GM06990 (cell line): ENCODE data around the gene FOXJ2.
"Not testable (repeated sequence)": the region's sequence is repeated elsewhere in the genome, so short reads cannot be mapped to it uniquely, and the experiment has no call there.

Experiments used
- DNase-seq: peaks from one replicate; pipeline ENCODE4 v3.0.0-alpha.2; 2011; ENCODE audit not compliant: insufficient read length; ENCODE audit errors: extremely low read depth
- H3K27me3 ChIP-seq: replicated peaks from 2 replicates; pipeline ENCODE4 v1.6.0; 2011; ENCODE audit warnings: low read length; ENCODE audit not compliant: control insufficient read depth, insufficient read depth
- H3K36me3 ChIP-seq: 2 replicates; pipeline ENCODE4 v1.5.1; 2011; ENCODE audit warnings: low read length; ENCODE audit not compliant: control insufficient read depth, insufficient read depth
- H3K4me3 ChIP-seq: replicated peaks from 2 replicates; pipeline ENCODE4 v1.5.1; 2011; ENCODE audit warnings: low read depth, mild to moderate bottlenecking, control low read depth, low read length
- CTCF ChIP-seq: IDR thresholded peaks from 2 replicates; pipeline ENCODE4 v1.5.1; 2011; ENCODE audit warnings: low read length, control low read depth, mild to moderate bottlenecking, inconsistent platforms; ENCODE audit not compliant: insufficient read depth, poor library complexity, severe bottlenecking

The FOXJ2 gene

GRCh38 chr12:8065991-8066594 is 33.6 kb downstream of the FOXJ2 start, which contains the start of gene C3AR1:
TSS of gene C3AR1 (minus strand) at chr12:8066359. CDS start at chr12:8060185, 6,174 bp downstream.
- TF ChIP-seq CTCF = no peak
- Histone ChIP-seq H3K4me3 (no peak within 1 kb of the TSS), H3K27me3 (no peaks in the 10 kb centered on the region), H3K36me3 (no peaks in the 10 kb centered on the region)
- no peak for DNase-seq

- H3K36me3 ChIP-seq = no peaks in the 10 kb centered on the region
- no peaks in the 10 kb centered on the region for H3K27me3 ChIP-seq
- H3K4me3 ChIP-seq = no peak overlapping the region
- no peak for TF ChIP-seq CTCF
- DNase-seq = no peak
These were observed 37.1 kb downstream of the FOXJ2 start for GRCh38 chr12:8069582-8069981.

GRCh38 chr12:8071820-8072219 is 39.3 kb downstream of the FOXJ2 start:
- not testable (repeated sequence) for DNase-seq

GRCh38 chr12:8075935-8076334 is 43.4 kb downstream of the FOXJ2 start:
- no peak for TF ChIP-seq CTCF
- no peak overlapping the region for H3K4me3 ChIP-seq
- no peak for DNase-seq
- H3K36me3 ChIP-seq = no peaks in the 10 kb centered on the region
- H3K27me3 ChIP-seq = no peaks in the 10 kb centered on the region

More at GRCh38 chr12:8071820-8072219, 39.3 kb downstream of the FOXJ2 start:
- H3K4me3 ChIP-seq, H3K36me3 ChIP-seq, H3K27me3 ChIP-seq: not testable (repeated sequence)

- no peak for TF ChIP-seq CTCF
- H3K4me3 ChIP-seq = no peak overlapping the region
- no peak for DNase-seq
- no peaks in the 10 kb centered on the region for H3K36me3 ChIP-seq
- H3K27me3 ChIP-seq = no peaks in the 10 kb centered on the region
These were observed 43.9 kb downstream of the FOXJ2 start for GRCh38 chr12:8076366-8076765.

GRCh38 chr12:8077207-8077606 is 44.7 kb downstream of the FOXJ2 start:
- H3K4me3 ChIP-seq = no peak overlapping the region
- TF ChIP-seq CTCF = no peak
- no peak for DNase-seq

More at GRCh38 chr12:8077207-8077606, 44.7 kb downstream of the FOXJ2 start:
- Histone ChIP-seq H3K27me3 (no peaks in the 10 kb centered on the region), H3K36me3 (no peaks in the 10 kb centered on the region)
